Non-pigmented ciliary epithelial cell (primary cell): Measurements from ENCODE around the gene PNP.
A peak's percentile ranks its signal among the peaks of the same experiment; 100 is the strongest.

ENCODE experiments used
- DNase-seq: peaks from one replicate; pipeline ENCODE4 v3.0.0-alpha.2; 2010; ENCODE audit warnings: low read depth

PNP gene

DNA sequence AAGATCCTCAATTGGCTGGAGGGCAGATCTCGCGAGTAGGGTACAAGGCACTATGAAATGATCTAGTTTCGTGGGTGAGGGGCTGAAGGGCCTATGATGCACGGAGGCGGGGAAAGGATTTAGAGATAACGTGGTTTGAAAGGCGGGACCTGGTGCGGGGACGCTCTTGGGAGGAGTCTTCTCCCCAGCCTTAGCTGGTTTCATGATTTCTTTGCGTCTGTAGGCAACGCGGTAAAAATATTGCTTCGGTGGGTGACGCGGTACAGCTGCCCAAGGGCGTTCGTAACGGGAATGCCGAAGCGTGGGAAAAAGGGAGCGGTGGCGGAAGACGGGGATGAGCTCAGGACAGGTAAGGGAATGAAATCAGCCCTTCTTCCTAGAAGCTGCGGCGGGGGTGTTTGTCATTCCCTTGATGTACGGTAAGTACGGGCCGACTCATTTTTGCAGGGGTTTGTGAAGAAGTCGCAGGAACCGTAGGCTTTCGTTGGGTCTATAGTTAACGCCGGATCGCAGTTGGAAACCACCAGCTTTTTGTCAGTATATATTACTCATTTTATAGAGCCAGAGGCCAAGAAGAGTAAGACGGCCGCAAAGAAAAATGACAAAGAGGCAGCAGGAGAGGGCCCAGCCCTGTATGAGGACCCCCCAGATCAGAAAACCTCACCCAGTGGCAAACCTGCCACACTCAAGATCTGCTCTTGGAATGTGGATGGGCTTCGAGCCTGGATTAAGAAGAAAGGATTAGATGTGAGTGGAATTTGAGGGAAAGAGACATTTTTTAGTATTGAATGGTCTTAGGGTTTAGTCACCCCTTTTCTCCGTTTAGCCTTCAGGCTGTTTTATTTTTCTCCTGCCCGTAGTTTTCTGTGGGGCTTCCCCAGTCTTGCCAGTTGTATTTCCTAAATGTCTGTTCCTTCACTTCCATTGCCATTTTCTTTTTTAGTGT lies 13.6 kb upstream of the PNP start:
- DNase-seq: peak; percentile 77

DNA sequence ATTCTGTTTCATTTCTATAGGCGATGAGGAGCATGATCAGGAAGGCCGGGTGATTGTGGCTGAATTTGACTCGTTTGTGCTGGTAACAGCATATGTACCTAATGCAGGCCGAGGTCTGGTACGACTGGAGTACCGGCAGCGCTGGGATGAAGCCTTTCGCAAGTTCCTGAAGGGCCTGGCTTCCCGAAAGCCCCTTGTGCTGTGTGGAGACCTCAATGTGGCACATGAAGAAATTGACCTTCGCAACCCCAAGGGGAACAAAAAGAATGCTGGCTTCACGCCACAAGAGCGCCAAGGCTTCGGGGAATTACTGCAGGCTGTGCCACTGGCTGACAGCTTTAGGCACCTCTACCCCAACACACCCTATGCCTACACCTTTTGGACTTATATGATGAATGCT lies 12.2 kb upstream of the PNP start:
- DNase-seq: no peak

DNA sequence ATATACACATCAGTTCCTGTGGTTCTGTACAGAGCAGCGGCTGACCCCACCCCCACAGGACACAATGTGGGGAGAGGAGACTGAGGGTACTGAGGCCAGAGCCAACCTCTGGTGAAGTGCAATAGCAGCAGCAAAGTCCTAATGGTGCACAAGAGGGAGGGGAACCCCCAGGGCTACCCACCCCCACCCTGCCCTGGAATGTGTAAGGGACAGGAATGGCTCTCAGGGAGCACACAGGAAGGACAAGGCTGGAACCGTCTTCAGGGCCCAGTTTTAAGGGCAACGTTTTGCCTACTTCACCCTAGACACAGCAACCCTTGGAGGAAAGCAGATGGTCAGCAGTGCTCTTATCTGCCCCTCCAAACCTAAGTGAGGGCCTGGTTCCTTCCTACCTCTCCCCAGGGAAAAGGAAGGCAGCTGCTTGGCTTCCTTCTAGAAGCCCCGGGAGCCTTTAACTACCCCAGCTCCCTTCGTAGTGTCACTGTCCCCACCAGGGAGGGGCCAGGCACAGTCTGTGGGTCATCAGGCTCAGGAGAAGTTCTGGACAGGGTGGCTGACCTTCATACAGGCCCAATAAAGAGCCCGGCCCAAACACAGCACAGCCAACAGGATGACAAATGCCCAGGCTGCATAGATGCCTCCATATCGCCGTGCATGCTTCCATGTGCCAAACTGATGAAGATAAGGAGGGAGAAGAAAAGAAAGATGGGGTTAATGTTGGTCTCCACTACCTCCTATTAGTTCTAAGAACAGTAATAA lies 11.0 kb upstream of the PNP start:
- no peak for DNase-seq

DNA sequence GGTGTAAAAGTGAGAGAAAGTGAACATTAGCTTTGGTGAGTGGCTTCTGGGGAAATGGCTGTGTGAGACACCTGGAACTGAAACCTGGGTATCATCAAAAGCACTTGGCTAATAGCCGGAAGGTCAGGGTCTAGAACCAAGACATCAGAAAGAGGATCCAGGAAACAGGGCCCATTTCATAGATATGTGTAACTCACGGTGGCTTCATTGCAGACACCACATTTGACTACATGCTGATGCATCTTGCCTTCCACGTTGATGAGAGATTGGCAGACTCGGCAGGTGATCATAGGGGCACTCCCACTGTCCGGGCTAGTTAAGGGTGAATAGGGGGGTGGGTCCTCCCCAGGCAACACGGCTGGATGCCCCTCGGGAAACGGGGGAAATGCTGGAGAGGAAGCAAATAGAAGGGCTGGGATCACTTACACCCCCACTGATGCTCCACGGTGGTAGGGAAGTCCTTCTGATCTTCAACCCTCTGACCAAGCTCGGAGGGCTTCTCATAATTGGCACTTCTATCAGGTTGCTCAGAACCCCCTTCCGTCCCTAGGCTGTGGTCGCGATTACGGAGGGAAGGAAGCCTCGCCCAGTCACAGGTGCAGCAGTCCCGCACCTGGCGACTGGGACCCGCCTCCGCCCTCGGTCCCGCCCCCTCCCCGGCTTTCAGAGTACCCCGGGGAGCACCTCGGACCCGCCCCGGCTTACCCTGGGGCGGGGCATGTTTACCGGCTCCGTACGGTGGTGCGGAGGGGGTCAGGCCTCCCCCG lies 8.6 kb upstream of the PNP start:
- no peak for DNase-seq

DNA sequence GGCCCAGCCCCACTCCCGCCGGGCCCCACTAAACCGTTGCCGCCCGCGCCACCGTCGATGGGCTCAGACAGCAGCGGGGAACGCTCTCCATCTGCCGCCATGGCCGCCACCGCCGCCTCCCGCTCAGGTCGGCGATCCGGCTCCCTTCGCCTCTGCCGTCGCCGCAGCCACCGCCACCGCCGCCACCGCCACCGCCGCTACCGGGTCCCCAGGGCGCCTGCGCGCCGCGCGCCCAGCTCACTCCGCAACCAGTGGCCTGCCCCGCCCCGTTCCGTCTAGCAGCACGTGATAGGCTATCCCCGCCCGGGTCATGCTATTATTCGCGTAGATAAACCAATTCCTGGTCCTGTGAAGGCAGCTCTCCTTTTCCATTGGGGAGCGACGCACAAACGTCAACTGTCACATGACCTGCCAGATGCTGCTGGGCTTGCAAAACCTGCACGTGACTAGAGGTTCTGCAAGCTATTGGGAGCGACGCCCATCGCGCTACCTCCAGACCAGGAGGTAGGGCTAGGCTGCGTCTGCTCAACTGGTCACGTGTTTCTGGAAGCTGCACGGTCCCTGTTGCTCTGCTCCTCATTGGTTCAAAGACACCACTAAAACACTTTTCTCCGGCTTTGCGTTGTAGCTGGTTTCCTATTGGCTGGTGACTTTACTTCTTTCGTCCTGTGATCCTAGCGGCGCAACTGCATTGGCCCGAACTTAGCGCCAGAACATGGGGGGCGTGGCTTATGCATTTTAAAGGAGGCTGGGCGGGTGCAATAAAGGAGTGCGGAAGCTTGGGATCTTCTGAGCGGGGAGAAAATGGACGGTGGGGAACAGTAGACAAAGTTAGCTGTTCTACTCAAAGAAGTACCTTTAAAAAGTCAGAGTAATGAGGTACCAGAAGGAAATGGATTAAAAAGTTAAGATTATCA lies 7.7 kb upstream of the PNP start, which contains the start of gene PIP4P1:
PIP4P1 (minus strand) TSS at position 210 of the 917 bp plus-strand sequence; CDS start at position 101, 109 bp downstream.
- DNase-seq: peak; percentile 100

DNA sequence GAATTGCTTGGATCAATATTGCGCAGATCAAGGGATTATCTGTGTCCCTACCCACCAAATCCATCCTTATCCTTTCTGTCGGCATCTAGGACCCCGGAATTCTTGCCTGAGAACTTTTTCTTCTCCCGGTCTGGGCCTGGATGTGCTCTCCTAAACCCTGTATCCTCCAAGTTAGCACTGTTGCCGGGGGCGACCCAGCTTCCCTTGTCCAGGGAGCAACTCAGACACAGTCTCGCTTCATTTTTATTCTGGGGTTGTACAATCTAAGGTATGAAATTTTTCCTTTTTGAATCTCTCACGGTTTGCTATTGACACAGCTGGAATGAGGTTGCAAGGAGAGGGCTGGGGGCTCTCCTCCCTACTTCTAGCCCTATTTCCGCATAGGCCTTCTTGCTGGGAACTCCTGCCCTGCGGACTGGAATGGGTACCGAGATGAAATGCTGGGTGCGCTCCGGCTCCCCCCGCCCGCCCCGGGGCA lies 403 bp upstream of the PNP start:
- DNase-seq: no peak

DNA sequence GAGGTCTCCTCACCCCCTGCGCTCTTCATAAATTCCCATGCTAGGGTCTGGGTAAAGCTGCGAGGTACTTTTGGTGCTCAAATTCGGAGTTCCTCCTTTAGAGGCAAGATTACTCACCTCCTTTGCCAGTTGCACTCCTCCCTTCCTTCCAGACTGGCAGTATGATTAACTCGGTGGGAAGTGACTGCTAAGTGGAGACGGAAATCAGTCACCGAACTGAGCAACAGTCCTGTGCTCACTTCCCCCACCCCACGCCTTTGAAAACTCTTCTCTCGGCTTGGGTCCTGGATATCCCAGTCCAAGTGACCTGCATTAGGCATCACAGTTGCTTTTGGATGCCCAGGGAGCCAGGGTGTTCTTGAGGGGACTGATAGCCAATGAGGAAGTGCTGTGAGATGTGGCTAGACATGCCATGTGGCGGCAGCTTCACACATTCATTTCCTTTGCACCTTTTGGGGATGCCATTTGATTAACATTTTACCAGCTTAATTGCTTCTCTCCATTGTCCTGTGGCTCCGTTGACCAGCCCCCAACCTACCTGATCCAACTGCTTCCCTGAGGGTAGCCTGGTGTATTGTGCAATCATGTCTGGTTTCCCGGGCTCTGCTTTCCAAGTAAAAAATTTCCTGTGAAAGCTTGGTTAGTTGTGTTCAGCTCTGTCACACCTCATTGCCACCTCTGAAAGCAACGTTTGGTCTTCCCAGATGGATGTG lies 840 bp downstream of the PNP start:
- DNase-seq: no peak

DNA sequence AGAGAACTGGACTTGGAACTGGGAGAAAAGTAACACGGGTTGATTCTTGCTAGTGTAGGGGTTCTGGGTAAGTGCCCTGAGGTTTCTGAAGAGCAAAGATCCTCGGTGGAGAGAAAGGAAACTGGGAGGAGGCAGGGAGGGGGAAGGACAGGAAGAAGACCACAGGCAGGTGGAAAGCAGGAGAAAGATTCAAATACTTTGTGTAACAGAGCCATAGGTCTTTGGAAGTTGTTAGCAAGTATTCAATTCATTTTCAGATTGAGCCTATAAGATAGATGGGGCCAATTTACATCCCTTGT lies 1.3 kb downstream of the PNP start:
- no peak for DNase-seq

DNA sequence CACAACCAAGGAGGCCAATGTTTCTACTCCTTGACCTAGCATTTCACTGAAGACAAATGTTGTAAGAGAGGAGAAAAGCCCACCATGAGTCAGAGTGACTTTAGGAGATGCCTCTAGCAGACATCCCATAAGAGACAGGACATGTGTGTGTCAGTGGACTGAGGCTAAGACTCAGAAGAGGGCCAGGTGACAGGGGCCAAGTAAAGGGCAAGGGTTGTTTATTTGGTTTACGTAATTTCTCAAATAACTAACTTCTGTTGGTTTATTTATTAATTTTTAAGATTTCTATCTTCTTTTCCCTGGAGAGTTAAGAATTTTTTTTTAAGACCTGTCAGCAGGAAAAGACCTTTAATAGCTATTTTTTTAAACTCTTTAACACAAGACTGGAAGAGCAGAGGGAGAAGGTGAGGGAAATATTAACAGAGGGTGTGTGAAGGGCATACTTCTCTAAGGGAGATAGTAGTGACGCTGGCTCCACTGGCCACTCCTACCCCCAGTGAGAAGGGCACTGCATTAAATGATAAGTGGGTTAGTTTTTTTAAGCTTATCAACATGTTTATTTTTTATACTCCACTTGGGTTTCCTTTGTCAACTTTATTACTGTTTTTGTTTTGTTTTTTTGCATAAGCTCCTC lies 3.4 kb downstream of the PNP start:
- DNase-seq: no peak

DNA sequence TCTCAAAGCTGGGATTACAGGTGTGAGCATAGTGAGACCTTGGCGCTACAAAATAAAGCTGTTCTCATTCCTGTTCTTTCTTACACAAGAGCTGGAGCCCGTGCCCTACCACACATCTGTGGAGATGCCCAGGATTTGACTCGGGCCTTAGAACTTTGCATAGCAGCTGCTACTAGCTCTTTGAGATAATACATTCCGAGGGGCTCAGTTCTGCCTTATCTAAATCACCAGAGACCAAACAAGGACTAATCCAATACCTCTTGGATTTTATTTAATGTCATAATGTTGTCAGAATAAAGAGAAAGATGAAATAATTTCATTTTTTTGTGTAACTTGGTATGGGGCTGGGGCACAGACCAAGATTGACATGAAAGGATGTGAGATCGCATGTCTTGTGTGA lies 7.6 kb downstream of the PNP start:
- no peak for DNase-seq

DNA sequence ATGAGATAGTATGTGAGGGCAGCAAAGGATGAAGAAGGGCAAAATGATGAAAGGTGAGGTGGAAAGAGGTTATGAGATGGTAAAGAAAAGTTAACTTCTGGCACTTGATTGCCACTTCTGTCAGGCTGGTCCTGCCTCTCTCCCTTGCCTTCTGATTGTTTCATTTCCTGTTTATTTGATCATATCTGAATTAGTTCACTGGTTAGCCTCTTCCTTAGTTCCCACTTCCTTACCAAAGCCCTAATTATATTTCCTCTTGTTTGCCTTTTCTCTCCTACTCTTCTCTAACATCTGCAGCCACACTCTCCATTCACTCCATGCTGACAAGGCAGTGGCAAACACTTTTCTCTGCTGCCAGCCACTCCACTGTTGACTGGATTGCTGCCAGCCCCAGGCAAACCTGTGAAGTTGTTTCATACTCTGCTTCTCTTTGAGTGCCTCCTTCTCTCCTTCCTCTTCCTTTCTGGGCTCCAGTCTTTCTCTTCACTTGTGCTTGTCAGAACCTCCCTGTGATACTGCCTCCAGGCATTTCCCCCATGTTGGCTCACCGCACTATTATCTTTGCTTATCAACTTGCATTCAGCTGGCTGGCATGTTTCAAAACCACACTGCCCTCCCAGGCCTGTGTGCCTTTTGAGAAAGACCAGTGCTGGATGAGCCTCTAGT lies 8.1 kb downstream of the PNP start:
- no peak for DNase-seq

DNA sequence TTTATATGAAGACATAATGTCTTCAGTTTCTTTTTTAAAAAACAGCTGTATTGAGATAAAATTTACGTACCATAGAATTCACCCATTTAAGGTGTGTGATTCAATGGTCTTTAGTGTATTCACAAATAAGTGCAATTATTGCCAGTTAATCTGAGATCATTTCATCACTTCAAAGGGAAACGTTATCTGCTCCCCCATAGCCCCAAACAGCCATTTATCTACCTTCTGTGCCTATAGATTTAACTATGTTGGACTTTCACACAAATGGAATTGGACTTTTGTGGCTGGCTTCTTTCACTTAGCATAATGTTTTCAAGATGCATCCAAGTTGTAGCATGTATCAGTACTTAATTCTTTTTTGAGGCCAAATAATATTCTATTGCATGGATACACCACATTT lies 9.7 kb downstream of the PNP start:
- no peak for DNase-seq

DNA sequence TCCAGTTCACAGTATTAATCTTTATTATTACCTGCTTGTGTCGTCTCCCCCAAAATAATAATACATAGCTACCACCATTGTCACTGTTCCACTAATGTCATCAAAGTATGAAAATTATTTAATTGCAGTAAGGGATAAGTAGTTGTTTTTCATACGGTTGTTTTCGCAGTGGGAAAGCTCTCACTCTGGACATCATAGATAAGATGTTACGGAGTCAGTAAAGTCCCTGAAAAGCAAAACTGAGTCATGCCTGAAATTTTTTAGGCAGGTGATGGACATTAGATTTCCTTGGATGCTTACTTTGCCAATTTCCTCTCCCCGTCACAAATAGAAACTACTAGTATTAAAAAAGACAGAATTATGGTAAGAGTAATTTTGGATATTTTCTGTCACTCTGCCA lies 13.2 kb downstream of the PNP start:
- DNase-seq: no peak

DNA sequence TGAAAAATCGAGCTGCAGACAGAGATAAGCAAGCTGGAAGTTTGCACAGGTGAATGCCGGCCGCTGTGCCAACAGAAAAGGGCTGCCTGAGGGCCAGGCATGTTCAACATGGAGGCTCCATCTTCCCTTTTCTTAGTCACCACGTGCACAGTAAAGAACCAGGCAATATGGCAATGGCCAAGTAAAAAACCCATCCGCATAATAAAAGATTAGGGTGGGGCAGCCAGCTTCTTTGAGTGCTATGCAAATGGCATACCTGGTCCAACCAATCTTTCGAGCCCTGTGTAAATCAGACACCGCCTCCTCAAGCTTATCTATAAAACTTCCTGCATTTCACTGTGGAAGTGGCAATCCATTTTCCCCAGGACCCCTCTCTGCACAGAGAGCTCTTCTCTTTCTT lies 16.7 kb downstream of the PNP start:
- DNase-seq: no peak

DNA sequence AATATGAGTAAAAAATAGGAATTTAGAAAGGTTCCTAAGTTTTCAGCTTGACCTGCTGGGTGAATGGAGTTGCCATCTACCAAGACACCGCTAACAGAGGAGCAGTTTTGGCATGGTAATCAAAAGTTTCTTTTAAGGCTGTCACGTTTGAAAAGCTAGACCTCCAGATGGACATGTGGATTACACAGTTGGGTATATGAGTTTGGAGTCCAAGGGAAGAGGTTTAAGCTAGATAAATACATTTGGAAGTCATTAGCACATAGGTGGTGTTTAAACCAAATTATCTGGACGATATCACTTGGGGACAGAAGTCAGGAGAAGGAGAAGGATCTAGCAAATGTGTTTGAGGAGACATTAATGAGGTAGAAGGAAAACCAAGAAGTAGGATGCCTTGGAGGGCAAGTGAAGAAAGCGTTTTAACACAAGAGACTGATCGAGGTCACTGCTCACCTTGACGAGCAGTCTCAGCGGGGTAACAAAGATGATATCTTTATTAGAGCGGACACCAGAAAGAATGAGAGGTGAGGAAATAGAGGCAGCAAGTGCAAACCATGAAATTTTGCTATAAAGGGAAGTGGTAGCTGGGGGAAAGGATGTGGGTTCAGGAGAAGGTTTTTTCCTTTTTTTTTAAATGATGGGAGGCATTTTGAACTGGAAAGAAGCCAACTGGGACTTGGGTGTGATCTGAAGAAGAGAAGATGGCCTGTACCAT lies 17.6 kb downstream of the PNP start:
- DNase-seq: no peak

DNA sequence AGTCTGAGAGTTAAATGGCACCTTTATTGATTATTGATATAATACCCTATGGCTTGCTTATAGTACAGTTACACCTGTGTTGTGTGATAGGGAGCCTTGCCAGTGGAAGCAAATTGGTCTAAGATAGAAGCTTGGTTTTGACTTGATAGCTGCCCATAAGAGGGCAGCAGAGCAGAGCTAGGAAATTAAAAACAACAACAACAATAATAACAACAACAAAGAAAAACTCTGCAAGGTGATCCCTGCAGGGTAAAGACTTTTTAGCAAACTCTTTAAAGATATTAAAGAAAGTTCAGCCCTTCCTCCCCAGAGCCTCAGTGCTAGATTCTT lies 18.2 kb downstream of the PNP start:
- DNase-seq: no peak

DNA sequence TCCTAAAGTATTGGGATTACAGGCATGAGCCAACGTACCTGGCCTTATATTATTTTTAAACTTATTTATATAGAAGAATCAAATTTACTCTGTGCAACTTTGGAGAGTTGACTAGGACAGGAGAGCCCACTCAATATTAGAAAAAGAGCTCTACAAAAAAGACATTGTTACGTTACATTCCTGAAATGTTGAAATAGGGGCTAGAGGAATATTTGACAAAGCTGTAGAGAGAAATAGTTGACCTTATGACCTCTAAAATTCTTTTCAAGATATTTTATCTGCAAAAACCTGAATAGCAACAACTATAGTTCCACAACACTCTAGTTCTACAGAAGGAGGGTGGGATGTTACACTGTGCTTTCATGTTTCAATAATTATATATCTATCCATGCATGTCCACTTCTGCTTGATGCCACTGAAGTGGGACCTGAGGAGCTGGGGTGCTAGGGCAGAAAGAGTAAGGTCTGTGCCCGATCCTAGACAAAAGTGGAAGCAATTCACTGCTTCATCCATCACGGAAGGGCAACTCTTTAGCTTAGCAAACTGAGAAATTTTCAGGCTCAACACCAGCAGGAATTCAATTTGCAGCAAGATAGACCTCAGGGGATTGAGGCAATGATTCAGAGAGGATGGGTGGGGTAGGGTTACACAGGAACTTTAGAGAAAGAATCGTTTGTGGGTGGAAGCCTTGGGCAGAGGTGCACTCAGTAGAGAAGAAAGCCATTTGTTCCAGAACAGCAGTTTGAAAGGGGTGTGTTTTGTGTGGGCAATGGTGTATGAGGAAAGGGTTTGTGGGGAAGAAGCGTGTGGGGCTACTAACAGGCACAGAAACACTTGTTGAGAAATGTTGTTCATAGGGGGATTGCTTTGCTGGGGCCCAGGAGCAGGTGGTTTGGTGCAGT lies 20.1 kb downstream of the PNP start:
- DNase-seq: no peak

DNA sequence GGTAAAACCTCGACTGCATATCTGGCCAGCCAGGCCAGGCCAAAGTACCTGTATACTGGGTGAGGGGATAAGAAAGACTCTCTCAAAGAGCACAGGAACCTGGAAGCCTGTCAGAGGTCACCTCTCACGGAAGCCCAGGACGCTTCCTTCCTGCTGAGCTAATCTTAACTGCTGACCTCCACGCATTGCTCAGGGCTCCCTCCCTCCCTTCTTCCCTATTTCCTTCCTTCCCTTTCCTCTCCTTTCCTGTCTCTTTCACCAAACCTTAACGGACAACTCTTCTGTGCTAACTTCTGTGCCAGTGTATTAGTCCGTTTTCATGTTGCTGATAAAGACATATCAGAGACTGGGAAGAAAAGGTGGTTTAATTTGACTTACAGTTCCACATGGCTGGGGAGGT lies 21.4 kb downstream of the PNP start:
- no peak for DNase-seq
